Epidermal melanocyte (primary cell): Measurements from ENCODE around the gene UNC79.

Source experiments
- DNase-seq: peaks from one replicate; pipeline ENCODE4 v3.0.0; 2011; ENCODE audit warnings: low spot score; ENCODE audit not compliant: insufficient read length

Gene UNC79

GRCh38 chr14:93657875-93658274 is 227.1 kb downstream of the UNC79 start:
- DNase-seq: no peak

GRCh38 chr14:93663317-93663716 is 232.6 kb downstream of the UNC79 start:
- DNase-seq: no peak

DNA sequence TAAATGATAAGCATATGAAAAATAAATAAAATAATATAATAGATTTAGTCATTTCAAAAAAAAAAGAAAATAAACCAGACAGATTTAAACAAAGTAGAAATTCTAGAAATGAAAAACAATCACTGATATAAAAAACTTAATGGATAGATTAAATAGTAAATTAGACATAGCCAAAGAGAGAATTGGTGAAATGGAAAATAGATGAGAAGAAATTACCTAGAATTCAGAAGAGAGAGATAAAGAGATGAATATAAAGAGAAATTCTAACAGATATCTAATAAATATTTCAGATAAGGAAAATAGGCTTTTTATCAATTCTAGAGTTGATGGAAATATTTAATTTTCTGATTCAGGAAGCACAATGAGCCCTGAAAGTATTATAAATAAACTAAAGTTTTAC is 234.4 kb downstream of the UNC79 start:
- no peak for DNase-seq

GRCh38 chr14:93669632-93670031 is 238.9 kb downstream of the UNC79 start:
- DNase-seq: no peak

- no peak for DNase-seq
These were observed 243.6 kb downstream of the UNC79 start for GRCh38 chr14:93674343-93674742.

GRCh38 chr14:93675651-93676050 is 244.9 kb downstream of the UNC79 start:
- DNase-seq: no peak

DNA sequence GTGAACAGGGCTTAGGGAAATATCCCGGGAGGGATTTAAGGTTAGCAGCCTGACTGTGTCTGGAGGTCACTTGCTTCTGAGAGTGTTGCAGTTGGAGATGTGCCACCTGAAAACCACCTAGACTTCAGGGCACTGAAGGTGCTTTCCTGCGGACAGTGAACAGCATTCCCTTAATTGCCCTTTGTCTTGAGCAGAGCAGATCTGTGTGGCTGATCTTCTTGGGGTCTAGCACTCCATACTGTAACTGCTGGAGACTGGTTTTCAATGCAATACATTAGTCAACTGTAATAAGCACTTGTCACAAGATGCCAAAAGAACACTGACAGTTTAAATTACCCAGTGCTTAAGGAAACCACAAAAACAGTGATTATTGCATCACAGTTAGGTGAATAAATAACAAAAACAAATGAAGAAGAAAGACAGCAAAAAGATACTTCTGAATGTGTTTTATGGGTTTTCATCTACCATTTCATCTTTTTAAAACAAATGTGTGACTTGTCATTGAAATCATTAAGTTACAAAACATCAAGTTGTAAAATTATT is 245.7 kb downstream of the UNC79 start:
- no peak for DNase-seq

- DNase-seq: no peak
These were observed 251.7 kb downstream of the UNC79 start for GRCh38 chr14:93682459-93682858.

DNA sequence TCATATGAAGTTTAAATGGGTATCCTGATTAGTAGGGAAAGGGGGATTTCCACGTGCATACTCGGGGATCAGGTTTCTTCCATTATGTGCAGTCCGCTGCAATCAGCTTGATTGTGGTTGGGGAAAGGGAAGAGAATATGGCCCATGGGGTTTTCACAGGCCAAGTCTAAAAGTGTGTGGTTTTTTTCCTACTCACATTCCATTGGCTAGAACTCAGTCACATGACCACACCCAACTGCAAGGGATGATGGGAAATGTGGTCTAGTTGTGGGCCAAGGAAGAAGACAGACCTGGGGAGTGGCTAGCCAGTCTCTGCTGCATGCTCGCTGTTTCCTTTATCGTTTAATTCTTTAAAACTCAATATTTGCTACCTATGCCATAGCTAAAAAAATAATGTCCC is 252.5 kb downstream of the UNC79 start:
- DNase-seq: no peak

DNA sequence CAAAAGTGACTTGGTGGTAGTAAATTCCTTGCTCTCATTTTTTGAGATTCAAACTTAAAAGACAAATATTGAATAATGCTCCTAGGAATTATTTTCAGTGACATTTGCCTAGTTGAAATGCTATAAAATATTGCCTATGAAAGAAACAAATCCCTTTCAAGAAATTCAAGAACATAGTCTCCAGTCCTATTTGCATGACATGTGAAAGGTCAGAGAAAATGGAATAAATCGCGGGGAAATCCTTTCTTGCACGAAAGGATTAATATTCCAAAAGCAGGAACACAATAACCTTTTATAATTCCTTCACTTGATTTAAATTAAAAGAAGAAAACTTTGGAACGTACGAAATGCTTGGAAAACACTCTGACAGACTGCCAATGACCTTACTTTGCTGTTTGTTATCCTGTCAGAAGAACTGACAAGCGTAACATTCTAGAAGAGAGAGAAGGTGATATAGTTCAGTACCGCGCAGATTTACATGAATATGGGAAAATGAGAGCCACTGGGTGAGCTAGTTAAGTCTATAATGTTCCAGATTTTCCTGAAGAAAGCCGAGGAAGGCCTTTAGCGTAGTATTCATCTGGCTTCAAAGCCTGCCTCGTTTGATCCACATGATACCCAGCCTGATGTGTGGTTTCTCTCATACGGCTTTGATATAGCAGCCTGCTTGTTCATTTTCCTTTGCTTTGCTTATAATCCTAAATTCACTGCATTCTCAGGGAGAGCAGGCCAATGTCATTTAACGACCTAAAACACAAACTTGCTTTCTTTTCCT is 254.6 kb downstream of the UNC79 start:
- DNase-seq: no peak

DNA sequence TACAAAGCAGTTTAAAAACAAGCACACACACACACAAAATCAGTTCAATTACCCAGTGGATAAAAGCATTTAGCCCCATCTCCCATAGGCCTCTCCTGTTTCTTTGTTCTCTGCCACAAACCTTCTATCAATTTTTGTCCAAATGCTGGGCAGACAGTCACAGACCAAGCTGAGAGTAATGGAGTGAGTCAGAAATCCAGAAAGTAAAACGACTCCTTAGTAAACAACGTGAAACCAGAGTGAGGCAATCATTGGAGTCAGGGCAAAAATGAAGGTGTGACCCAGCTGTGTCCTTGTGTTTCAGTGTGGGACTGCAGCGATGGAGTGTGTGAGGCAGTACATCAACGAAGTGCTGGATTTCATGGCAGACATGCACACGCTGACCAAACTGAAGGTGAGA is 255.5 kb downstream of the UNC79 start:
- no peak for DNase-seq

- DNase-seq: no peak
These were observed 257.5 kb downstream of the UNC79 start for GRCh38 chr14:93688239-93688666.

GRCh38 chr14:93688820-93689219 is 258.1 kb downstream of the UNC79 start:
- no peak for DNase-seq

DNA sequence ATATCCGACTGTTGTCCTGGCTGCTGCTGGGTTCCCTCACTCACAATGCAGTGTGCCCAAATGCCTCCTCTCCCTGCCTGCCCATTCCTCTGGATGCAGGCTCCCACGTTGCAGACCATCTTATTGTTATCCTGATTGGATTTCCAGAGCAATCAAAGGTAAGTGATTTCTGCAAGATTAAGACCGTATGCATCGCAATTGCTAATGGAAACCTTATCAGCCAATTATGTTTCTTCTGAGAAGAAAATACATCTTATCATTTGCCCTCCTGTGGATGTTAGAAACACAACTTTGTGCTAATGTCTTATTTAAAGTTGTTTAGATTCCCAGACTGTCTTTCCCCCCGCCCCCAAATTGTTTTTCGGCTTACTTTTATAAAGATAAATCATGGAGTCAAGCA is 259.4 kb downstream of the UNC79 start:
- no peak for DNase-seq

GRCh38 chr14:93691042-93691780 is 260.5 kb downstream of the UNC79 start:
- no peak for DNase-seq

DNA sequence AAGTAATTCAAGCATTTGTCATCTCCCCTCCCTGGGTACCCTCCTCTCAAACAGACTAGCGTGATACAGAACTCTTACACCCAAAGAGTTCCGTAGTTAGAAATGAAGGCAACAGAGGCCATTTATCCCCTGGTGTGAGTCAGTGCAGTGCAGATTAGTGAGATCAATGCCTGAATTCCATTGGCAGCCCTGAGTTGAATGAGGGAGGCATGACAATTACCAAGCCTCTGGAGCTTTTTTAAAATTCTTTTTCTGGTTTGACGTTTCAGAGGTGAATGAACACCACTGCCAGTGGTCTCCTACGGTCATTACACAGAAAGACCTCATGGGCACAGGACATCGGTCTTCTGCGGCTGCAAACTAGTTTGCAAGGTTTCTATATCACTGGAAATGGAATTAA is 263.2 kb downstream of the UNC79 start:
- DNase-seq: no peak

GRCh38 chr14:93700928-93701327 is 270.2 kb downstream of the UNC79 start:
- no peak for DNase-seq

- DNase-seq: no peak
These were observed 270.8 kb downstream of the UNC79 start for GRCh38 chr14:93701562-93701961.

DNA sequence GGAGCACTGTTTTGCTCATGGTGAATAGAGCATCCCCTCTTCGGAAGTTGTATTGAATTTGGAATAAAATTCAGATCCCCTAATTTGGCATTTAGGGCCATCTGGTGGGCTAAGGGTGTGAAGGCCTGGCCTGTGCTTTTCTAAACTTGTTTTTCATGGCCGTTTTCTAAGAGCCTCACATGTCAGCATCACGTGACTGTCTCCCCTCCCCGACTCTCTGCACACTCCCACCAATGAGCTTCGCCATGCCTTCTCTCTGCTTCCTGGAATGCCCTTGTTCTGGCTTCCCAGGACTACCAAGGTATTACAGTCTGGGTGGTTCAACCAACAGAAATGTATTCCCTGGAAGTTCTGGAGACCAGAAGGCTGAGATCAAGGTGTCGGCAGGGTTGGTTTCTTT is 272.2 kb downstream of the UNC79 start:
- no peak for DNase-seq

- DNase-seq: no peak
These were observed 273.2 kb downstream of the UNC79 start for GRCh38 chr14:93703941-93704340.

- no peak for DNase-seq
These were observed 274.9 kb downstream of the UNC79 start for GRCh38 chr14:93705513-93706156.

GRCh38 chr14:93706360-93706955 is 275.7 kb downstream of the UNC79 start:
- DNase-seq: no peak
